ENCODE measurements around the gene RS1.

Gene RS1

DNA sequence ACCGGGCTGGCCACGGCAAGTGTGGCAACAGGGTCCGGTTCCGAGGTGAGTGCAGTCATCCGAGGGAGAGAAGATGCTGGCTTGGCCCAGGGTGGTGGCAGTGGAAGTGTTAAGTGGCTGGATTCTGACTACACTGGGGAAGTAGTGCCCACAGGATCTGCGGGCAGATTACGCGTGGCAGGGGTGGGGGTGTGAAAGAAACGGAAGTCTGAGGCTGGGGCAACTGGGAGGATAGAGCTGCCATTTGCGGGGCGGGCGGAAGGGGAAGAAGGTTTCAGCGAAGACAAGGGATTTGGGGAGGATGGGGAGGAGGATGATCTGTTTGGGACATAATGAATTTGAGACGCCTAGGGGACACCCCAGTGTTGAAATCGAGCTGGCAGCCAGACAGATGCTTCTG lies 5.3 kb downstream of the RS1 start:
- in situ Hi-C loops (cut with HindIII; ENCODE audit: low pct_ligation_motif_present, low sequenced_read_pairs) = no loop called here
- Histone ChIP-seq H3K36me3 (replicated peaks) (no peaks in the 10 kb centered on the region), H3K4me3 (ENCODE audit: low read depth, low read length) (no peak overlapping the region), H3K27ac (no peak overlapping the region), H3K27me3 (replicated peaks) (no peaks in the 10 kb centered on the region)
- TF ChIP-seq, protein P1, sequence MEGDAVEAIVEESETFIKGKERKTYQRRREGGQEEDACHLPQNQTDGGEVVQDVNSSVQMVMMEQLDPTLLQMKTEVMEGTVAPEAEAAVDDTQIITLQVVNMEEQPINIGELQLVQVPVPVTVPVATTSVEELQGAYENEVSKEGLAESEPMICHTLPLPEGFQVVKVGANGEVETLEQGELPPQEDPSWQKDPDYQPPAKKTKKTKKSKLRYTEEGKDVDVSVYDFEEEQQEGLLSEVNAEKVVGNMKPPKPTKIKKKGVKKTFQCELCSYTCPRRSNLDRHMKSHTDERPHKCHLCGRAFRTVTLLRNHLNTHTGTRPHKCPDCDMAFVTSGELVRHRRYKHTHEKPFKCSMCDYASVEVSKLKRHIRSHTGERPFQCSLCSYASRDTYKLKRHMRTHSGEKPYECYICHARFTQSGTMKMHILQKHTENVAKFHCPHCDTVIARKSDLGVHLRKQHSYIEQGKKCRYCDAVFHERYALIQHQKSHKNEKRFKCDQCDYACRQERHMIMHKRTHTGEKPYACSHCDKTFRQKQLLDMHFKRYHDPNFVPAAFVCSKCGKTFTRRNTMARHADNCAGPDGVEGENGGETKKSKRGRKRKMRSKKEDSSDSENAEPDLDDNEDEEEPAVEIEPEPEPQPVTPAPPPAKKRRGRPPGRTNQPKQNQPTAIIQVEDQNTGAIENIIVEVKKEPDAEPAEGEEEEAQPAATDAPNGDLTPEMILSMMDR (IDR thresholded peaks at IDR 0.05; ENCODE audit: low read depth, low read length, missing control alignments) = no peak
- no peak for DNase-seq

DNA sequence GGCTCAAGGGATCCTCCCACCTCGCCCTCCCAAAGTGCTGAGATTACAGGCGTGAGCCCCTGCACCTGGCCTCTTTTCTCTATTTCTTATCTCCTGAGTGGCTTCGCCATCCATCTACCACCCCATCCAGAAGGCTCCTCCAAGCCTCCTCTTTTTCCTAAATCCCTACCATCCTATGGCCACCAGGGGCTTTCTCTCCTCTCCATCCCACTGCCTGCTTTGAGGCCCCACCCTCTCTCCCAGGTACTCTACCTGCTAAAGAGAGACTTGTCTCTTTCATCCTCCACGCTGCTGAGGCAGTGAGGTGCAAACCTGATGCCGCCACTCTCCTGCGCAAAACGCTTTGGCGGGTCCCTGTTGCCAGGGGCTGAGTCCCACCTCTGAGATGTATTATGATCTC lies 7.0 kb downstream of the RS1 start:
- in situ Hi-C loops (cut with HindIII; ENCODE audit: low pct_ligation_motif_present, low sequenced_read_pairs) = no loop called here
- Histone ChIP-seq H3K27me3 (replicated peaks) (no peaks in the 10 kb centered on the region), H3K4me3 (ENCODE audit: low read depth, low read length) (no peak overlapping the region), H3K36me3 (replicated peaks) (no peaks in the 10 kb centered on the region), H3K27ac (no peak overlapping the region)
- DNase-seq = no peak
- TF ChIP-seq, protein P1 (IDR thresholded peaks at IDR 0.05; ENCODE audit: low read depth, low read length, missing control alignments) = peak; percentile 23

DNA sequence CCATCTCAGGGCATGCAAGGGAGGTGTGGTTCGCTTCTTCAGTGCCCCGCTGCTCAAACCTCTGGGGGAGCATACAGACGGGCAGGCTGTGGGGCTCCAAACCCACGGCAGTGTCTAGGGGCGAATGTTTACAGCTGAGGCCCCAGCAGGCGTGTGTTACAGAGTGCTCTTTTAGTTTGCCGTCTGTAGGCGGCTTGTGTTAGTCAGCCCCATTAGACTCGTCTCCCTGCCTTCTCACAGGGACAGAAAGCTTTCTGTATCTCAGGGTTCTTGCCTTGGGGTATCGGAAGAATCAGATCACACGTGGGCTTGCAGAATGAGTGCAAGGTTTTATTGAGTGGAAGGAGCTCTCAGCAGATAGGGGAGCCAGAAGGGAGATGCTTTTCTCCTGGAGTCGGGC lies 10.6 kb downstream of the RS1 start:
- no peak overlapping the region for H3K27ac ChIP-seq
- H3K27me3 ChIP-seq (replicated peaks) = no peaks in the 10 kb centered on the region
- peak overlapping the region; percentile 20 for H3K4me3 ChIP-seq (ENCODE audit: low read depth, low read length)
- in situ Hi-C loops (cut with HindIII; ENCODE audit: low pct_ligation_motif_present, low sequenced_read_pairs) = no loop called here
- TF ChIP-seq, protein P1 (IDR thresholded peaks at IDR 0.05; ENCODE audit: low read depth, low read length, missing control alignments) = no peak
- H3K36me3 ChIP-seq (replicated peaks) = no peaks in the 10 kb centered on the region
- DNase-seq = no peak

DNA sequence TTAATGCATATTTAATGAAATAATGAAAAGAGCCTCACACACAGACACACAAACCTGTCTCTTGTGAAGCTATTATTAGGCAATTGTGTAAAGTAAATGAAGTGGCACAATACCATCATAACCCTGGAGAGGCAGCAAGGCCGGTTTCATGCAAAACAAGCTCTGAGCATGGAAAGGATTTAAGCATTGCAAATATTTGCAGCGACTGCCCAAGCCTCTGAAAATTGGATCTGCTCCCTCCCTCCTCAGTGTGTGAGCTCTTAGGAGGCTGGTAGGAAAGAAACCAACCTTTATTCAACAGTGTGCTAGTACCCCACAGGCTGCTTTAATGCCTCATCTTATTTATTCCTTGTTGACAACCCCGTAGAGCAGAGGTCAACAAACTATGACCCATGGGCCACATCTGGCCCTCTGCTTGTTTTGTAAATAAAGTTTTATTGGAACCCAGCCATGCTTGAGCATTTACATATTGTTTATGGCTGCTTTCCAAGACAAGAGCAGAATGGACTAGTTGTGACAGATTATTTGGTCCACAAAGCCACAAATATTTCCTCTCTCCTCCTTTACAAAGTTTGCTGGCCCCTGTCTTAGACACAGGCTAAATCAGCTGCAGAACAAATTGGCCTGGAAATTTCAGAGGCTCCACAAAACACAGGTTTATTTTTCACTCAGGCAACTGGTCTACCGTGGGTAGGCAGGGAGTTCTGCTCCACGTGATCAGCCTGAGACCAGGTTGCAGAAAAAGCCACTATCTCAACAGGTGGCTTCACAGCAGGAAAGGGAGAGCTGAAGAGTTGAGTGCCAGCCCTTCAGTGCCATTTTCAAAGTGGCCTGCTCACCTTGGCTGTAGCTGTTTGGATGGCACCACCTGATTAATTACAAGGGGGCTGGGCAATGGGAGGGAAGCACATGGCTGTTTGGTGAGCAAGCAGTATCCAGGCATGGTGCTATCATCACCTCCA lies 16.8 kb downstream of the RS1 start:
- Histone ChIP-seq H3K27ac (no peak overlapping the region), H3K36me3 (replicated peaks) (no peaks in the 10 kb centered on the region), H3K4me3 (ENCODE audit: low read depth, low read length) (no peak overlapping the region), H3K27me3 (replicated peaks) (no peaks in the 10 kb centered on the region)
- in situ Hi-C loops (cut with HindIII; ENCODE audit: low pct_ligation_motif_present, low sequenced_read_pairs) = no loop called here
- no peak for DNase-seq
- TF ChIP-seq, protein P1 (IDR thresholded peaks at IDR 0.05; ENCODE audit: low read depth, low read length, missing control alignments) = no peak

DNA sequence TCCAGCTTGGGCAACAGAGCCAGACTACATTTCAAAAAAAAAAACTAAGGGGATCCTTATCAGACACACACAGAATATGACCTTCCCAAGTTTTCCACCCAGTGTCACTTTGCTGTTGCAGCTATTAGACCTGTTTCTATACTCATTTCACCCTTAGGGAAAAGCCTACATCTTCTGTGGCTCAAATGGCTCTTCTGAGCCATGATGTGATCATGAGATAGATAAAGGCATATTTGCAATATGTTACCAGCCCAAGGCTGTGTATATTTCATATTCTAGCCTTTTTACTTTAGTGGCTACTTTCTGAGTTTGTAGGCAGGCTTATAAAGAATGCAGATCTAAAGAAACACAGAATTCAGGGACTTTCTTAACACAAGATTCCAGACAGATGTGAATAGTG lies 19.3 kb downstream of the RS1 start:
- Histone ChIP-seq H3K27ac (no peak overlapping the region), H3K27me3 (replicated peaks) (no peaks in the 10 kb centered on the region), H3K4me3 (ENCODE audit: low read depth, low read length) (no peak overlapping the region), H3K36me3 (replicated peaks) (no peaks in the 10 kb centered on the region)
- in situ Hi-C loops (cut with HindIII; ENCODE audit: low pct_ligation_motif_present, low sequenced_read_pairs) = no loop called here
- no peak for DNase-seq
- TF ChIP-seq, protein P1 (IDR thresholded peaks at IDR 0.05; ENCODE audit: low read depth, low read length, missing control alignments) = no peak

All from brain microvascular endothelial cell (primary cell).